K562 (cell line): ENCODE measurements around the gene CRAT. TPM values are rescaled to one million over a fixed set of nuclear protein-coding genes. Genes with fewer than 3 reads are reported as not detected.

Experiments
- ATAC-seq: fragments of 200-7000 bp; cut with Tn5 transposase; 3 replicates; pipeline ENCODE4 v1.9.1; 2020; ENCODE audit warnings: moderate library complexity
- BruUV-seq: library from RNA; stranded (reverse); fragments of 400-500 nt; replicated peaks from 2 replicates; lab custom pipeline; 2021; lab: Mats Ljungman, UMichigan
- CTCF ChIA-PET: fragments of 300-600 bp; formaldehyde crosslinking; extraction: SDS; loops from one replicate; lab custom pipeline; 2021; ENCODE audit warnings: low intra/inter-chr PET ratio; lab: Yijun Ruan, JAX
- POLR2A ChIA-PET: fragments of 300-600, 350-650 bp; sonication (Branson Sonifier 250); formaldehyde crosslinking; extraction: SDS; loops from one replicate; lab custom pipeline; 2021; ENCODE audit warnings: antibody characterized with exemption, inconsistent platforms; lab: Yijun Ruan, JAX
- DNase-seq, 4 experiments: peaks; one replicate each; pipeline versions ENCODE4 v3.0.0 to v3.0.0-alpha.2; 2011 to 2018; ENCODE audit warnings: low spot score in 3 of 4, mixed read lengths in 3 of 4; ENCODE audit errors: extremely low read depth in 1 of 4
- FAIRE-seq: peaks from 2 replicates; lab custom pipeline; 2011; peaks lifted over from hg19 to GRCh38; lab: Jason Lieb, UNC
- H2AFZ ChIP-seq: 2 replicates; pipeline ENCODE4 v1.6.0; 2011; ENCODE audit warnings: low read depth, low read length, control low read depth, inconsistent platforms
- H3K27ac ChIP-seq: fragments of 200-600 bp; 3 replicates; pipeline ENCODE4 v1.8.0; 2011; ENCODE audit warnings: low read depth, mild to moderate bottlenecking, control low read depth, inconsistent platforms, low read length, moderate library complexity, mixed read lengths; ENCODE audit errors: extremely low read depth
- H3K27me3 ChIP-seq, 2 experiments: fragments of 300-600 bp in 1 of 2; 2 replicates in 1 of 2; 3 replicates in 1 of 2; pipeline versions ENCODE4 v1.6.0 to v1.8.0; 2011; ENCODE audit warnings: inconsistent platforms in 2 of 2, low read length in 2 of 2, mild to moderate bottlenecking in 1 of 2, mixed read lengths in 1 of 2, moderate library complexity in 1 of 2; ENCODE audit not compliant: control insufficient read depth in 2 of 2, insufficient read depth in 2 of 2
- H3K36me3 ChIP-seq: fragments of 300-600 bp; 3 replicates; pipeline ENCODE4 v1.8.0; 2011; ENCODE audit warnings: mild to moderate bottlenecking, low read length, inconsistent platforms; ENCODE audit not compliant: control insufficient read depth, insufficient read depth
- H3K4me1 ChIP-seq, 2 experiments: fragments of 200-600 bp in 1 of 2; replicated peaks in 1 of 2; 2 replicates in 1 of 2; 3 replicates in 1 of 2; pipeline versions ENCODE4 v1.5.1 to v1.8.0; 2011; ENCODE audit warnings: inconsistent platforms in 2 of 2, low read length in 2 of 2, mild to moderate bottlenecking in 1 of 2, mixed read lengths in 1 of 2, moderate library complexity in 1 of 2; ENCODE audit not compliant: control insufficient read depth in 2 of 2, insufficient read depth in 2 of 2
- H3K4me2 ChIP-seq: 2 replicates; pipeline ENCODE4 v1.6.1; 2011; ENCODE audit warnings: low read length, control low read depth, inconsistent platforms, mixed read lengths; ENCODE audit not compliant: insufficient read depth
- H3K4me3 ChIP-seq: fragments of 200-600 bp; sonication (generic), shearing (Covaris generic); 2 replicates; pipeline ENCODE4 v1.5.1; 2016; ENCODE audit warnings: control low read depth, inconsistent platforms
- H3K79me2 ChIP-seq: fragments of 200-600 bp; 3 replicates; pipeline ENCODE4 v1.8.0; 2011; ENCODE audit warnings: low read length, inconsistent platforms; ENCODE audit not compliant: control insufficient read depth, insufficient read depth
- H3K9ac ChIP-seq, 2 experiments: 2 replicates each; pipeline versions ENCODE4 v1.6.0 to v1.6.1; 2011; ENCODE audit warnings: low read depth in 2 of 2, low read length in 2 of 2, control low read depth in 1 of 2, inconsistent platforms in 1 of 2, mild to moderate bottlenecking in 1 of 2, mixed read lengths in 1 of 2; ENCODE audit not compliant: insufficient read depth in 1 of 2
- H3K9me1 ChIP-seq: one replicate; pipeline ENCODE4 v1.6.0; 2011; ENCODE audit warnings: inconsistent platforms, mild to moderate bottlenecking, low read length, moderate library complexity; ENCODE audit not compliant: control insufficient read depth, insufficient read depth
- H3K9me3 ChIP-seq: replicated peaks from 2 replicates; pipeline ENCODE4 v1.5.1; 2011; ENCODE audit warnings: low read depth, low read length, inconsistent platforms; ENCODE audit not compliant: control insufficient read depth, insufficient read depth
- H4K20me1 ChIP-seq: replicated peaks from 2 replicates; pipeline ENCODE4 v1.6.1; 2011; ENCODE audit warnings: low read length, inconsistent platforms, mixed read lengths; ENCODE audit not compliant: control insufficient read depth, insufficient read depth
- DNMT1 ChIP-seq: fragments of 450-650 bp; IDR thresholded peaks from 2 replicates; pipeline ENCODE4 v1.6.1; 2016; ENCODE audit warnings: antibody characterized with exemption, mild to moderate bottlenecking
- FUS ChIP-seq: fragments of 200-400 bp; formaldehyde crosslinking; optimal IDR thresholded peaks from 2 replicates; pipeline ENCODE3; 2017; ENCODE audit warnings: low read depth, low read length
- KLF1 ChIP-seq: fragments of 450-650 bp; IDR thresholded peaks from 2 replicates; pipeline ENCODE4 v1.6.1; 2016; ENCODE audit warnings: missing genetic modification characterization, missing compliant biosample characterization
- MCM3 ChIP-seq: fragments of 450-650 bp; IDR thresholded peaks from 2 replicates; pipeline ENCODE4 v1.6.1; 2016
- NCOR1 ChIP-seq: fragments of 450-650 bp; IDR thresholded peaks from 2 replicates; pipeline ENCODE4 v1.6.1; 2016; ENCODE audit warnings: mild to moderate bottlenecking, moderate library complexity
- RAD51 ChIP-seq: fragments of 450-650 bp; IDR thresholded peaks from 2 replicates; pipeline ENCODE4 v1.7.1; 2016; ENCODE audit warnings: low read depth, mild to moderate bottlenecking, borderline replicate concordance
- RBM25 ChIP-seq: fragments of 200-400 bp; formaldehyde crosslinking; IDR thresholded peaks from 2 replicates; pipeline ENCODE4 v1.6.1; 2018; ENCODE audit warnings: low read length, low read depth, moderate library complexity; ENCODE audit not compliant: severe bottlenecking
- SPI1 ChIP-seq: IDR thresholded peaks from 2 replicates; pipeline ENCODE4 v1.6.1; 2011; ENCODE audit warnings: low read depth, low read length, control low read depth, borderline replicate concordance
- WGBS: fragments of 100-300 bp; shearing (Covaris generic); methylation state at CpG from one replicate; pipeline ENCODE4 v1.1.6; 2016; ENCODE audit warnings: low coverage, mixed read lengths; ENCODE audit not compliant: insufficient coverage; ENCODE audit errors: missing lambda C conversion rate; 5-methylcytosine and 5-hydroxymethylcytosine counted together
- in situ Hi-C: fragments of 300-500 bp; cut with MboI; formaldehyde crosslinking; loops from 4 replicates; pipeline ENCODE4 v1.15.0; 2018; ENCODE audit warnings: inconsistent platforms, mixed read lengths
- intact Hi-C: fragments of 100-400 bp; cut with micrococcal nuclease; formaldehyde crosslinking; loops from 2 replicates; pipeline ENCODE4 v1.14.2; 2022
- polyA plus RNA-seq, 8 experiments: library from polyadenylated mRNA; depleted of rRNA in 4 of 8; stranded (reverse) in 5 of 8; unstranded in 3 of 8; fragments of >200 nt; fragmentation: Nextera tagmentation in 2 of 8; fragmentation: Illumina TruSeq in 1 of 8; extraction: Ambion mirVana in 2 of 8; extraction: Trizol in 1 of 8; gene quantifications; 2 replicates each; pipeline versions ENCODE4 v1.2.1 to v1.2.3, GENCODE V29; 2011 to 2014; ENCODE audit warnings: inconsistent platforms in 1 of 8, missing spikeins in 1 of 8
- total RNA-seq, 7 experiments: library from RNA; depleted of rRNA in 6 of 7; stranded (reverse); fragments of >200 nt in 6 of 7; fragmentation: Illumina TruSeq in 2 of 7; extraction: Trizol in 2 of 7; gene quantifications; 2 replicates each; pipeline versions ENCODE4 v1.2.1 to v1.2.3, GENCODE V29; 2011 to 2021; ENCODE audit warnings: low replicate concordance in 1 of 7
- TF ChIP-seq, protein P1 (sequence below), 2 experiments: fragments of 450-650 bp; IDR thresholded peaks; 2 replicates each; pipeline ENCODE4 v1.6.1; 2016; ENCODE audit warnings: mild to moderate bottlenecking in 2 of 2, borderline replicate concordance in 1 of 2, low read depth in 1 of 2, moderate library complexity in 1 of 2
- TF ChIP-seq, protein P2 (sequence below): fragments of 450-650 bp; IDR thresholded peaks from 2 replicates; pipeline ENCODE4 v1.6.1; 2018; ENCODE audit not compliant: partially characterized antibody
- TF ChIP-seq, protein P3 (sequence below): IDR thresholded peaks from 2 replicates; pipeline ENCODE4 v1.6.1; 2011; ENCODE audit not compliant: insufficient read length; ENCODE audit errors: extremely low read depth

Gene CRAT
- total and polyA plus RNA-seq, 9 of the 15 experiments (the other 6 are each of a cell fraction or from before 2014, with no cell fraction given), result 0.20 to 13.8 (median 5.4) TPM

DNA sequence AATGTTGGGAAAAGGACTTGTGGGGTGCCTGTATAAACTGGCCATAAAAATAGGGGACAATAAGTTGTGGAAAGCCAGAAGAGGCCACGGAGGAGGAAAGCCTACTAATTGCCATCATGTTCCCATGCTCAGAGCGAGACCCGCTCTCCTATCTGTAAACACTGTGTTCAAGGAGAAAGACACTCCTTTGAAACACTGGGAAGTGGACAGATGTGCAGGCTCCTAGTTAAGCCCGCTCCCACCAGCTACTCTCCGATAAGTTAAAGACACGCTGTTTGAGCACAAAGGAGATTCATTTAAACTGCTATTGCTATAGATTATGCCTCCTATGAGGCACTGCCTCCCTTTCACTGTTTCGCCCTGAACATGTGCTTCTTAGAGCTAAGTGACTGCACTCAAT, 9.3 kb downstream of the CRAT start:
- FAIRE-seq (no peak), ATAC-seq (no peak), DNase-seq (no peak)
- Histone ChIP-seq H3K4me3 (no peak overlapping the region), H3K4me2 (no peak overlapping the region), H2AFZ (no peak overlapping the region), H3K9me3 (no peaks in the 10 kb centered on the region), H3K79me2 (no peaks in the 10 kb centered on the region), H4K20me1 (no peaks in the 10 kb centered on the region), H3K27me3 (no peaks in the 10 kb centered on the region), H3K36me3 (no peaks in the 10 kb centered on the region), H3K9me1 (peaks cover 3% of the 10 kb centered on the region), H3K4me1 (peaks cover 14 to 34% of the 10 kb centered on the region in 2 experiments), H3K27ac (no peak overlapping the region), H3K9ac (no peak overlapping the region)
- ChIA-PET POLR2A (interaction anchor here (0.6 to 1.4 kb wide), 5 partner anchors 9 to 1213 kb away, joined by 3 to 4 read pairs (median 3); partner anchors contain the start of genes CRAT and DOLPP1), CTCF (no interaction called here)
- BruUV-seq, result no TSS peak
- 79% methylated on average over 7 of the region's 7 CpGs for WGBS
- in situ Hi-C loops (no loop called here), intact Hi-C loops (no loop called here)
- TF ChIP-seq KLF1 (tag), result no peak
- TF ChIP-seq, protein P1, sequence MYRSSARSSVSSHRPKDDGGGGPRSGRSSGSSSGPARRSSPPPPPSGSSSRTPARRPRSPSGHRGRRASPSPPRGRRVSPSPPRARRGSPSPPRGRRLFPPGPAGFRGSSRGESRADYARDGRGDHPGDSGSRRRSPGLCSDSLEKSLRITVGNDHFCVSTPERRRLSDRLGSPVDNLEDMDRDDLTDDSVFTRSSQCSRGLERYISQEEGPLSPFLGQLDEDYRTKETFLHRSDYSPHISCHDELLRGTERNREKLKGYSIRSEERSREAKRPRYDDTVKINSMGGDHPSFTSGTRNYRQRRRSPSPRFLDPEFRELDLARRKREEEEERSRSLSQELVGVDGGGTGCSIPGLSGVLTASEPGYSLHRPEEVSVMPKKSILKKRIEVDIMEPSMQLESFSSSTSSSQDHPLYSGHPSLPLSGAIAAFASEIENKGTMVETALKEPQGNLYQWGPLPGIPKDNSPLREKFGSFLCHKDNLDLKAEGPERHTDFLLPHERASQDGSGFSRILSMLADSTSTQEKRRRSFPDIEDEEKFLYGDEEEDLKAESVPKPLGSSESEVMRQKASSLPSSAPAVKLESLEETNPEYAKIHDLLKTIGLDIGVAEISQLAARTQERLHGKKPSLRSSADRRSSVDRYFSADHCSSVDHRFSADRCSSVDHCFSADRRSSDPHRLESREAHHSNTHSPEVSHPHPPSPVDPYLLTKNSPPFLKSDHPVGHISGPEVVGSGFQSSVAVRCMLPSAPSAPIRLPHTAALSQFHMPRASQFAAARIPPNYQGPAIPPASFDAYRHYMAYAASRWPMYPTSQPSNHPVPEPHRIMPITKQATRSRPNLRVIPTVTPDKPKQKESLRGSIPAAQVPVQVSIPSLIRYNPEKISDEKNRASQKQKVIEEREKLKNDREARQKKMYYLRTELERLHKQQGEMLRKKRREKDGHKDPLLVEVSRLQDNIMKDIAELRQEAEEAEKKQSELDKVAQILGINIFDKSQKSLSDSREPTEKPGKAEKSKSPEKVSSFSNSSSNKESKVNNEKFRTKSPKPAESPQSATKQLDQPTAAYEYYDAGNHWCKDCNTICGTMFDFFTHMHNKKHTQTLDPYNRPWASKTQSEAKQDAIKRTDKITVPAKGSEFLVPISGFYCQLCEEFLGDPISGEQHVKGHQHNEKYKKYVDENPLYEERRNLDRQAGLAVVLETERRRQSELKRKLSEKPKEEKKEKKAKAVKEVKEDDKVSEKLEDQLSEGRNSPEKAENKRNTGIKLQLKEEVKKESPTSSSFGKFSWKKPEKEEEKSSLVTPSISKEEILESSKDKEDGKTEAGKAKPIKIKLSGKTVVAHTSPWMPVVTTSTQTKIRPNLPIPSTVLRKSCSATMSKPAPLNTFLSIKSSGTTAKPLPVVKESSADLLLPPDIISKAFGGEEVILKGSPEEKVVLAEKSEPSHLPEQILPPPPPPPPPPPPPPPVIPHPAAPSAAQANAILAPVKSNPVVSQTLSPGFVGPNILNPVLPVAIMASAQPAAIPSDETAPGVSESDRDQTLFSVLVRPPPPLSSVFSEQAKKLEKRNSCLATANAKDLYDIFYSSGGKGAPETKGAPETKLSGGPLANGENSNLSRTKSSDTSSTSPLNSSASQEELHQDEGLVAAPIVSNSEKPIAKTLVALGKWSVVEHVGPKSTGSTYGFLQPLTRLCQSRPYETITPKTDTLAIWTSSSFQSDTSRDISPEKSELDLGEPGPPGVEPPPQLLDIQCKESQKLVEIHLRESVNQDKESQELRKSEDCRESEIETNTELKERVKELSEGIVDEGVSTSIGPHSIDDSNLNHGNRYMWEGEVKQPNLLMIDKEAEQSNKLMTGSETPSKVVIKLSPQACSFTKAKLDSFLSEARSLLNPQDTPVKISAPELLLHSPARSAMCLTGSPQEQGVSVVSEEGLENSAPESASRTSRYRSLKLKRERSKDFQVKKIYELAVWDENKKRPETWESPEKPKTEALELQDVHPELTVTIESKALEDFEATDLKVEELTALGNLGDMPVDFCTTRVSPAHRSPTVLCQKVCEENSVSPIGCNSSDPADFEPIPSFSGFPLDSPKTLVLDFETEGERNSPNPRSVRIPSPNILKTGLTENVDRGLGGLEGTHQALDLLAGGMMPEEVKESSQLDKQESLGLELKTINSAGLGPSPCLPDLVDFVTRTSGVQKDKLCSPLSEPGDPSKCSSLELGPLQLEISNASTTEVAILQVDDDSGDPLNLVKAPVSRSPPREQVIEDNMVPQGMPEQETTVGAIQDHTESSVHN (IDR thresholded peaks at IDR 0.05; ENCODE audit: borderline replicate concordance in 1 of 2, low read depth in 1 of 2), result no peak
- TF ChIP-seq NCOR1, result no peak
- TF ChIP-seq, protein P2, sequence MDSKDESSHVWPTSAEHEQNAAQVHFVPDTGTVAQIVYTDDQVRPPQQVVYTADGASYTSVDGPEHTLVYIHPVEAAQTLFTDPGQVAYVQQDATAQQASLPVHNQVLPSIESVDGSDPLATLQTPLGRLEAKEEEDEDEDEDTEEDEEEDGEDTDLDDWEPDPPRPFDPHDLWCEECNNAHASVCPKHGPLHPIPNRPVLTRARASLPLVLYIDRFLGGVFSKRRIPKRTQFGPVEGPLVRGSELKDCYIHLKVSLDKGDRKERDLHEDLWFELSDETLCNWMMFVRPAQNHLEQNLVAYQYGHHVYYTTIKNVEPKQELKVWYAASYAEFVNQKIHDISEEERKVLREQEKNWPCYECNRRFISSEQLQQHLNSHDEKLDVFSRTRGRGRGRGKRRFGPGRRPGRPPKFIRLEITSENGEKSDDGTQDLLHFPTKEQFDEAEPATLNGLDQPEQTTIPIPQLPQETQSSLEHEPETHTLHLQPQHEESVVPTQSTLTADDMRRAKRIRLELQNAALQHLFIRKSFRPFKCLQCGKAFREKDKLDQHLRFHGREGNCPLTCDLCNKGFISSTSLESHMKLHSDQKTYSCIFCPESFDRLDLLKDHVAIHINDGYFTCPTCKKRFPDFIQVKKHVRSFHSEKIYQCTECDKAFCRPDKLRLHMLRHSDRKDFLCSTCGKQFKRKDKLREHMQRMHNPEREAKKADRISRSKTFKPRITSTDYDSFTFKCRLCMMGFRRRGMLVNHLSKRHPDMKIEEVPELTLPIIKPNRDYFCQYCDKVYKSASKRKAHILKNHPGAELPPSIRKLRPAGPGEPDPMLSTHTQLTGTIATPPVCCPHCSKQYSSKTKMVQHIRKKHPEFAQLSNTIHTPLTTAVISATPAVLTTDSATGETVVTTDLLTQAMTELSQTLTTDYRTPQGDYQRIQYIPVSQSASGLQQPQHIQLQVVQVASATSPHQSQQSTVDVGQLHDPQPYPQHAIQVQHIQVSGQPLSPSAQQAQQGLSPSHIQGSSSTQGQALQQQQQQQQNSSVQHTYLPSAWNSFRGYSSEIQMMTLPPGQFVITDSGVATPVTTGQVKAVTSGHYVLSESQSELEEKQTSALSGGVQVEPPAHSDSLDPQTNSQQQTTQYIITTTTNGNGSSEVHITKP, result no peak
- no peak for TF ChIP-seq RBM25
- no peak for TF ChIP-seq FUS
- TF ChIP-seq, protein P3, sequence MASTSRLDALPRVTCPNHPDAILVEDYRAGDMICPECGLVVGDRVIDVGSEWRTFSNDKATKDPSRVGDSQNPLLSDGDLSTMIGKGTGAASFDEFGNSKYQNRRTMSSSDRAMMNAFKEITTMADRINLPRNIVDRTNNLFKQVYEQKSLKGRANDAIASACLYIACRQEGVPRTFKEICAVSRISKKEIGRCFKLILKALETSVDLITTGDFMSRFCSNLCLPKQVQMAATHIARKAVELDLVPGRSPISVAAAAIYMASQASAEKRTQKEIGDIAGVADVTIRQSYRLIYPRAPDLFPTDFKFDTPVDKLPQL, result no peak
- TF ChIP-seq RAD51, result no peak
- no peak for TF ChIP-seq MCM3
- no peak for TF ChIP-seq DNMT1
- TF ChIP-seq SPI1, result no peak
